NCI-H2081 treated with DMSO at 0.1 percent for 48 hours (cell line): ENCODE data around the gene UBALD1.
"Not testable (repeated sequence)": the region's sequence is repeated elsewhere in the genome, so short reads cannot be mapped to it uniquely, and the experiment has no call there.

Experiments
- DNase-seq: peaks from one replicate; lab custom pipeline; 2025; lab: John Stamatoyannopoulos, UW

The UBALD1 gene

GRCh38 chr16:4599037-4599436, 15.7 kb downstream of the UBALD1 start:
- DNase-seq: no peak

GRCh38 chr16:4597174-4597573, 17.5 kb downstream of the UBALD1 start:
- DNase-seq: no peak

- no peak for DNase-seq
These were observed 20.0 kb downstream of the UBALD1 start for GRCh38 chr16:4594433-4595410.

GRCh38 chr16:4593086-4593485, 21.6 kb downstream of the UBALD1 start:
- DNase-seq: no peak

- no peak for DNase-seq
These were observed 22.8 kb downstream of the UBALD1 start for GRCh38 chr16:4591706-4592470.

GRCh38 chr16:4591191-4591590, 23.5 kb downstream of the UBALD1 start:
- no peak for DNase-seq

- no peak for DNase-seq
These were observed 25.7 kb downstream of the UBALD1 start for GRCh38 chr16:4588961-4589360.

- no peak for DNase-seq
These were observed 26.3 kb downstream of the UBALD1 start for GRCh38 chr16:4588386-4588785.

- no peak for DNase-seq
These were observed 28.4 kb downstream of the UBALD1 start for GRCh38 chr16:4586291-4586690.

- DNase-seq: no peak
These were observed 30.8 kb downstream of the UBALD1 start for GRCh38 chr16:4583906-4584305.

- DNase-seq: no peak
These were observed 34.4 kb downstream of the UBALD1 start for GRCh38 chr16:4580250-4580649.

- no peak for DNase-seq
These were observed 35.6 kb downstream of the UBALD1 start for GRCh38 chr16:4578961-4579530.

GRCh38 chr16:4576008-4576407, 38.7 kb downstream of the UBALD1 start:
- DNase-seq: no peak

GRCh38 chr16:4574919-4575705, 39.6 kb downstream of the UBALD1 start:
- no peak for DNase-seq

- not testable (repeated sequence) for DNase-seq
These were observed 40.8 kb downstream of the UBALD1 start for GRCh38 chr16:4573926-4574325.

GRCh38 chr16:4572715-4573114, 42.0 kb downstream of the UBALD1 start:
- no peak for DNase-seq

GRCh38 chr16:4570688-4571321, 43.9 kb downstream of the UBALD1 start:
- DNase-seq: no peak

- no peak for DNase-seq
These were observed 44.6 kb downstream of the UBALD1 start for GRCh38 chr16:4570086-4570485.

GRCh38 chr16:4566144-4566543, 48.5 kb downstream of the UBALD1 start:
- no peak for DNase-seq

- DNase-seq: no peak
These were observed 49.9 kb downstream of the UBALD1 start for GRCh38 chr16:4564661-4565267.

- DNase-seq: no peak
These were observed 53.1 kb downstream of the UBALD1 start for GRCh38 chr16:4561596-4561995.
